GM12891 (cell line): ENCODE results near the gene DLL3.

Source experiments
- PAX5 ChIP-seq: IDR thresholded peaks from 2 replicates; pipeline ENCODE4 v1.6.1; 2011; ENCODE audit warnings: low read length, moderate library complexity, mild to moderate bottlenecking; ENCODE audit not compliant: insufficient read depth, severe bottlenecking
- POLR2A ChIP-seq: IDR thresholded peaks from 2 replicates; pipeline ENCODE4 v1.6.1; 2011; ENCODE audit warnings: low read depth, low read length, control low read depth
- POLR2AphosphoS5 ChIP-seq: IDR thresholded peaks from 2 replicates; pipeline ENCODE4 v1.6.1; 2011; ENCODE audit warnings: low read depth, low read length, control low read depth
- SPI1 ChIP-seq: IDR thresholded peaks from 2 replicates; pipeline ENCODE4 v1.6.1; 2011; ENCODE audit warnings: low read depth, low read length, control low read depth
- TAF1 ChIP-seq: IDR thresholded peaks from 2 replicates; pipeline ENCODE4 v1.6.1; 2011; ENCODE audit warnings: low read depth, low read length, control low read depth

- TF ChIP-seq TAF1 (no peak), POLR2A (no peak), POLR2AphosphoS5 (no peak), PAX5 (no peak), SPI1 (no peak)
Measured at GRCh38 chr19:39463403-39463802, 35.3 kb upstream of the DLL3 start.
